Pons (tissue), 1 donor: ENCODE results near the gene SMCO3.

Experiments used
- DNase-seq: peaks from one replicate; pipeline ENCODE4 v3.0.0-alpha.2; 2016; ENCODE audit warnings: low spot score

Gene SMCO3

GRCh38 chr12:14827043-14827442 lies 13.1 kb upstream of the SMCO3 start:
- no peak for DNase-seq

GRCh38 chr12:14826491-14826890 lies 12.5 kb upstream of the SMCO3 start:
- DNase-seq = no peak

GRCh38 chr12:14825256-14825655 lies 11.3 kb upstream of the SMCO3 start:
- no peak for DNase-seq

GRCh38 chr12:14824012-14824634 lies 10.1 kb upstream of the SMCO3 start:
- no peak for DNase-seq

GRCh38 chr12:14811486-14811885 lies 2.5 kb downstream of the SMCO3 start:
- no peak for DNase-seq

- no peak for DNase-seq
These were observed 3.0 kb downstream of the SMCO3 start for GRCh38 chr12:14810953-14811483.

GRCh38 chr12:14810167-14810952 lies 3.6 kb downstream of the SMCO3 start:
- no peak for DNase-seq

GRCh38 chr12:14803830-14804160 lies 10.2 kb downstream of the SMCO3 start:
- DNase-seq = no peak

GRCh38 chr12:14803011-14803829 lies 10.8 kb downstream of the SMCO3 start, which contains the start of the genes C12orf60 and WBP11:
TSS of gene C12orf60 (plus strand) at chr12:14803670. CDS start at chr12:14822936, 19,266 bp downstream.
TSS of gene WBP11 (minus strand) at chr12:14803478. CDS start at chr12:14801383, 2,095 bp downstream.
- peak; percentile 100 for DNase-seq

- DNase-seq = peak; percentile 36
These were observed 11.3 kb downstream of the SMCO3 start for GRCh38 chr12:14802721-14803010.

- no peak for DNase-seq
These were observed 11.7 kb downstream of the SMCO3 start for GRCh38 chr12:14802247-14802646.

- no peak for DNase-seq
These were observed 18.9 kb downstream of the SMCO3 start for GRCh38 chr12:14795028-14795448.

- DNase-seq = no peak
These were observed 28.4 kb downstream of the SMCO3 start for GRCh38 chr12:14785568-14785967.

GRCh38 chr12:14784471-14784870 lies 29.5 kb downstream of the SMCO3 start:
- peak; percentile 49 for DNase-seq

GRCh38 chr12:14782756-14783155 lies 31.2 kb downstream of the SMCO3 start:
- no peak for DNase-seq

- DNase-seq = no peak
These were observed 32.4 kb downstream of the SMCO3 start for GRCh38 chr12:14781563-14781962.

GRCh38 chr12:14780859-14781258 lies 33.1 kb downstream of the SMCO3 start:
- DNase-seq = peak; percentile 50

- no peak for DNase-seq
These were observed 34.1 kb downstream of the SMCO3 start for GRCh38 chr12:14779834-14780233.

GRCh38 chr12:14777271-14777670 lies 36.7 kb downstream of the SMCO3 start:
- peak; percentile 43 for DNase-seq

GRCh38 chr12:14776236-14776961 lies 37.6 kb downstream of the SMCO3 start:
- peak; percentile 24 for DNase-seq

GRCh38 chr12:14775636-14775980 lies 38.4 kb downstream of the SMCO3 start:
- DNase-seq = peak; percentile 28
